NCI-H2081 (cell line): ENCODE results near the gene PDE4D.
A peak's percentile ranks its signal among the peaks of the same experiment; 100 is the strongest.

ENCODE experiments used
- DNase-seq, 2 experiments: peaks; one replicate each; lab custom pipeline; 2025; lab: John Stamatoyannopoulos, UW

Gene PDE4D

GRCh38 chr5:59741599-59741998, 151.9 kb downstream of the PDE4D start:
- no peak for DNase-seq

GRCh38 chr5:59738024-59738423, 155.5 kb downstream of the PDE4D start:
- DNase-seq, result no peak

- no peak for DNase-seq
Observed at GRCh38 chr5:59732806-59733205, 160.7 kb downstream of the PDE4D start.

GRCh38 chr5:59732301-59732700, 161.2 kb downstream of the PDE4D start:
- DNase-seq, result no peak

- DNase-seq, result no peak
Observed at GRCh38 chr5:59731809-59732208, 161.7 kb downstream of the PDE4D start.

- no peak for DNase-seq
Observed at GRCh38 chr5:59729820-59730219, 163.7 kb downstream of the PDE4D start.

DNA sequence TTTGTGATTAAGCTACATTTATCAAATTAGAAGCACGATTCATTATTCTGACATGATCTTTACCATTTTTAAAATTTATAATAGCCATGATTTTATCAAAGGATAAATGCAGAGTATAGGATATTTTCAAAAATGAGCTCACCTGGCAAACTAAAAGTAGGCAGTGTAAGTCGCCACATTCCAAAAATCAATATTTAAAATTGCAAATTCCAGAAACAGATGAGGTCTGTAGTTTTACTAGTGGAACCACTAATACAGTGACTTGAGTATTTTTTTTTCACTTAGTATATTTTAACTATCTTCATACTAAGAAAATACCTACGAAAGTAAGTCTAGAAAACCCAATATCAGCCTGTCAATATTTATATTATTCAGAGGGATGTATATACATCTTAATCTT, 164.2 kb downstream of the PDE4D start:
- no peak for DNase-seq

DNA sequence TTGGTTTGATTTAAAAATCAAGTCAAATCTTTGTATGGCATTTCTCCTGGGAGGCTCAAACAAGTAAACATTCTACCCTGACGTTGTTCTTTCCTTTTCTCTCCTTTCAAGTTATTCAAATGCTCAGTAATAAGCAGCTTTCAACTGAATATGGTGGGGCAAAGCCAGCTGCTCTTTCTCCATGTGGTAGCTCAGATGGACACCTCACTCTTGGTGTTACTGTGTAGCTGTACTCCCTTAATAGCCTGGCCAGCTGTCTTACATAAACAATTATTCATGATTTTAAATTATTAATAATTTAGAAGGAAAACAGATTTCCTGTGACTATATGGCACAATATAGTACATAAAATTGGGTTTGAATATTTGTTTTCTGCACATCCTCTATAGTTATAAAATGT, 165.2 kb downstream of the PDE4D start:
- DNase-seq, result no peak

DNA sequence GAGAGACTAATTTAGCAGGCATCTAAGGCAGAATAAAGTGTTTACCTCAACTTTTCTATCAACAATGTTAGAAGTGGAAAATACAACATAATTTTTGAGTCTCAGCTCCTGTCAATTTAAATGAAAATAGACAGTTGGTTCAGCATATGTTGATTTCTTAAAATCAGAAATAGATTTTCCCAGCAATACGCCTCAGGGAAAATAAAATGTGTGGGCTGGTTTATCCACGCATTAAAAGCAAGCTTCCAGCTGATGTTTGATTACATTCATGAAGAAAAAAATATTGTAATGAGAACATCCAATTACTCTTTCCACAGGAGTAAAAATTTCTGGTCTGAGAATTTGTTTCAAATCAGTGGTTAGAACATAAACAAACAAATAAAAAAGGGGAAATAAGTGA, 166.3 kb downstream of the PDE4D start:
- DNase-seq, result no peak

DNA sequence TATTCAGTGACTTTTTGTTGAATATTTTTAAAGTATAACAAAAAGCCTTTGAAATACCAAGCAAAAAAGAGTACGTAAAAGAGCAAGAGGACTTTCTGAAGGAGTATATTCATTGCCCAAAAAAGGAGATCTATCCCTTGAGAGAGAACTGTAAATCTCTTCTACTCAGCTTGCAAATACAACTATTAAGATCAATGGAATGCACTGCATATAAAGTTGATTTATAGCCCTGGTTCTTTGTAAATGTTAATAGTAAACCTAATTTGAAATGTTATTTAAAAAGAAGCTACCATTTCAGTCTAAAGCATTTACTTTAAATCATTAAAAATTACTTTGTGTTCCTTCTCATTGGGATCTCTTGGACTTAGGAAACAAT, 168.1 kb downstream of the PDE4D start:
- no peak for DNase-seq

DNA sequence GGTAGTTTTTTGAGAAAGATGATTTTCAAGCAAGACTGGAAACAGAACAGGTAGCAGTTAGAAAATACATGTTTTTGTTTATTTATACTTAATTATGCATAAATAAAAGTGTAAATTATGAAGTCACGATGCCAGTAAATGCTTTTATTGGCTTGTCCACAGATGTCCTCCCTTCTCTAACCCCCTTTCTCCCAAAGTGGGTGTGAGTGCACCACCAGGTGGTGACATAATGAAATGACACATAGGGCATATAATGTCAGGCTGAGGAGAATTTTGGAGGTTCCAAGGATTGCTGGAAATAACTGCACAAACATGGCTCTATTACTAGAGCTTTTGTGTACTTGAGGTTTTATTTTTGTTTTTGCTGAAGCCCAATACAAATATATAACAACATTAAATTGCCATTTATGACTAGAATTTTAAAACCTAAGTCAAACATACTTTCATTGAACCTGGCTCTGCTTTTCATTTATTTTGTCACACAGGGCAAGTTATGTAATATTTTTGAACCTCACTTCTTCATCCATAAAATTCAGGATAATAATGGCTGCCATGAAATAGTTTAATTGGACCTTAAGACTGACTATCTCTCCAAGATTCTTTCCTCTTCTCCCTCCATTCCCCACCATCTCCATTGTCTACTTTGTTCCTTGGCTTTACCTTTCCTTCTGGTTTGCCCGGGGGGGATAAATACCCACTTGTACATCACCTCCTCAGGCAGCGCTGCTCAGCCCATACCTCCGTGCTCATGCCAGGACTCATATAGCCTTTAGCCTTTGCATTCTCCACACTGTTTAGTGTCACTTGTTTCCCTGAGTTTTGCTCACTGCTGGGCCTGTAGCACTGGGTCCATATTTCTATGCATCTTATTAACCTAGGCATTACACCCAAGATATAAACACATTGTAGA, 168.8 kb downstream of the PDE4D start:
- peak; percentile 37 to 42 for DNase-seq

- no peak for DNase-seq
Observed at GRCh38 chr5:59722874-59723273, 170.7 kb downstream of the PDE4D start.

GRCh38 chr5:59721741-59722140, 171.8 kb downstream of the PDE4D start:
- DNase-seq, result no peak

- no peak for DNase-seq
Observed at GRCh38 chr5:59720063-59720462, 173.5 kb downstream of the PDE4D start.

GRCh38 chr5:59716966-59717500, 176.5 kb downstream of the PDE4D start:
- no peak for DNase-seq

- DNase-seq, result no peak
Observed at GRCh38 chr5:59716029-59716428, 177.5 kb downstream of the PDE4D start.

DNA sequence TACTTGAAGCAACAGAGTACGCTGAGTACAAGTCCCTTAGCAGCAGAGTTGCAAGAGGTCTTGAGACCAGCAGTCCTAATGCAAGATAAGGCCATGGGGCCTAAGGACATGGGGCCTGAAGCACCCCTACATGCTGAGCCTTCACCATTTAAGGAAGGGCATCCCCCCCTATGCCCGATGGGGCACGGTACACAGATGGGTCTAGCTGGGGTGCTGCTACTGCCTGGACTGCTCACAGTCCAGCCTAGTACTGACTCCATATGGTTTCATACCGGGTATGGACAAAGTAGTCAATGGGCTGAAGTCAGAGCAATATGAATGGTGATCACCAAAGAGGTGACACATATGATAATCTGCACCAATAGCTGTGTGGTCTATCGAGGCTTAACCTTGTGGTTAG, 178.3 kb downstream of the PDE4D start:
- DNase-seq, result no peak

GRCh38 chr5:59713498-59713844, 180.1 kb downstream of the PDE4D start:
- DNase-seq, result no peak

DNA sequence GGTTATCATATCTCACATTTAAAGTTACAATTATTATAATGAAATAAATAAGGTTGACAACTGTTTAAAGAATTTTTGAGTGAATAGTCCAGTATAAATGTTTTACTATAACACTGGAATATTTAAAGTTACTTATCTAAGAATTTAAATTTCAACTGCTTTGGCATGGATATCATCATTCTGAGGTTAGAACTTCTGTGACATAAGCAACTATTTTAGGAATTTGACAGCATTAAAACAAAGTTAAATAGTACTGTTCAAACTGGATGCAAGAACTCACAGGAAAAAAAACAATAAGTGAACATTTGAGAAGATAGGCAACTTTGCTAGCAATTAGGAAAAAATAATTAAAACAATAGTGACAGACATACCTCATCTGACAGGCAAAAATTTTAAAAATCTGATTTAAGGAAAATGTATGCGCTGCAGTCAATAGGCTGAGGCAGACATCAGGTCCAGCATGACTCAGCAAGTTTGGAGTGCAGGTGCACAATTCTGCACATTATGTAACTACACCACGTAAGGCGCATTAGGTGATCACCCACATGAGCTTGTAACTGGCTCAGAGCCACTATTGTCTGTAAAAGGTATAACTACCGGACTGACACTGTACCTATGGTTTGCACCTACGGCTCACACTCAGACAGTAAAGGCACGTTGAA, 180.6 kb downstream of the PDE4D start:
- peak in 1 of 2 experiments; percentile 14 for DNase-seq

DNA sequence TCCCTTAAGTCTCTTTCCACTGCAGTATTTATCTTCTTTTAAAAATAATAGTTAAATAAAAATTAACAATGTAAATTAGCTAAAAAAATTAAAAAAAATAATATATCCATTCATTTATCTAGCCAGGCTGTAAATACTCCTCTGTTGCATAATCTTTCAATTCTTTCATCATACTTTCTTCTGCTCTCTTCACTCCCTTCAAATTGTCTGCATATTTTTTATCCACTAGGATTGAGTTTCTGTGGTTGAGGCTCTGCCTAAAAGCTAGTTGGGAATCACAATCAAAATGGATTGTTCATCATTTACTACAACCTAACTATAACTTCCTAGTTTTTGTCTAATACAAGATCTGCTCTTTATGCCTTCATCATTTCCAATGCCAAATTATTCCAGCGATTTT, 182.2 kb downstream of the PDE4D start:
- no peak for DNase-seq

- DNase-seq, result no peak
Observed at GRCh38 chr5:59709846-59710245, 183.7 kb downstream of the PDE4D start.

DNA sequence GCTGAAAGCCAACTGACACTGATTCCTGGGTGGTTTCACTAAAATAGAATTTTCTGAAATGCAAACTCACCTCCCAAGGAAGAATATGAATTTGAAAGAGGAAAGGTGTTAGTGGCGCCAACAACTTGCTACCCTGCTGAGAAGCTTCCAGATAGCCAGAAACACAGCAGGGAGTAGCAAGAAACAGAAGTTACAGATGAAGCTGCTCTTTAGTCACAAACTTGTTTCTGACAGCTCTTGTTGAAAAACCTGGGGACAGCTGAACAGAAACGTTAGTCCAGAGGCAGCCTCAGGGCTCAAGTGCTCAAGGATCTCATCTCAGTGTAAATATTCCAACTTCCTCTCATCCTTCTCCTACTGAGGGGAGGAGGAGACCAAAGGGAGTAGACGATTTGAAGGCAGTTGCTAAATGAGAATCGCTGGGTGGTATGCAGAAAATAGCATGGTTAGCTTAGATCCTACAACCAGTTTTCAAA, 184.1 kb downstream of the PDE4D start:
- DNase-seq, result no peak

DNA sequence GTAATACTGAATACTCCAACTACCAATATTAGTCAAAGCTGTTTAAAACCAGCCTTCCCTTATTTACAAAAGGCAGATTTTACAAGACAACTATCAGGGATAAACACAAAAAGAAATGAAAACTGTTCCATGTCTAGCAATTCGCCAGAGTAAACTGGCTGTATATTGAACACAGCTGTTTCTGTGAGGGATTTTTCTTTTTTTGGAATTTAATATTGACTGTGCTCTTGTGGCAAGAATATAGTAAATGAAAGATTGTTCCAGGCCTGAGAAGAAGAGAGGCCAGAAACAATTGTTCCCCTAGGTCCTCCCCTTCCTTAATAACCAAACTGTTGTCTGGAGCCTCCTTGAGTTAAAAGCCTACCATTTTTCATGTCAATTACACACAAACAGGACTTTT, 188.6 kb downstream of the PDE4D start:
- DNase-seq, result no peak
